CD14-positive monocyte (primary cell): ENCODE measurements around the gene CD44. TPM values are rescaled to one million over a fixed set of nuclear protein-coding genes. Genes with fewer than 3 reads are reported as not detected.
A peak's percentile ranks its signal among the peaks of the same experiment; 100 is the strongest.

Source experiments
- DNase-seq, 3 donors: peaks; one replicate each; pipeline ENCODE4 v3.0.0-alpha.2; 2011 to 2022
- H2AFZ ChIP-seq: 2 replicates; pipeline ENCODE4 v1.6.0; 2012; ENCODE audit warnings: mild to moderate bottlenecking, low read depth, low read length, inconsistent platforms; ENCODE audit not compliant: insufficient read depth, poor library complexity, severe bottlenecking
- H3K27ac ChIP-seq, 2 donors: 1 replicate in 1 of 2; 2 replicates in 1 of 2; pipeline ENCODE4 v1.5.1; 2012 to 2013; ENCODE audit warnings: low read length in 2 of 2, control low read depth in 1 of 2, inconsistent platforms in 1 of 2, low read depth in 1 of 2, mild to moderate bottlenecking in 1 of 2
- H3K27me3 ChIP-seq, 2 donors: one replicate each; pipeline versions ENCODE4 v1.6.0 to v1.6.1; 2011 to 2013; ENCODE audit warnings: low read length in 2 of 2; ENCODE audit not compliant: control insufficient read depth in 2 of 2, insufficient read depth in 2 of 2
- H3K36me3 ChIP-seq, 2 donors: replicated peaks in 1 of 2; 1 replicate in 1 of 2; 2 replicates in 1 of 2; pipeline versions ENCODE4 v1.5.1 to v1.6.1; 2012 to 2013; ENCODE audit warnings: low read length in 2 of 2, control low read depth in 1 of 2, inconsistent platforms in 1 of 2, mild to moderate bottlenecking in 1 of 2; ENCODE audit not compliant: insufficient read depth in 2 of 2, control insufficient read depth in 1 of 2
- H3K4me1 ChIP-seq, 2 donors: 1 replicate in 1 of 2; 2 replicates in 1 of 2; pipeline versions ENCODE4 v1.5.1 to v1.6.1; 2012 to 2013; ENCODE audit warnings: low read length in 2 of 2, control low read depth in 1 of 2, inconsistent platforms in 1 of 2, mild to moderate bottlenecking in 1 of 2, moderate library complexity in 1 of 2; ENCODE audit not compliant: insufficient read depth in 2 of 2, control insufficient read depth in 1 of 2
- H3K4me2 ChIP-seq: replicated peaks from 2 replicates; pipeline ENCODE3; 2012; ENCODE audit warnings: low read length, moderate library complexity, mild to moderate bottlenecking; ENCODE audit not compliant: poor library complexity, severe bottlenecking; ENCODE audit errors: extremely low read depth
- H3K4me3 ChIP-seq, 3 experiments: fragments of 200-600 bp in 1 of 3; sonication (generic) in 1 of 3; replicated peaks in 1 of 3; 1 replicate in 2 of 3; 2 replicates in 1 of 3; pipeline ENCODE4 v1.5.1; 2011 to 2013; ENCODE audit warnings: low read length in 3 of 3, mild to moderate bottlenecking in 3 of 3, control low read depth in 2 of 3, low read depth in 2 of 3, inconsistent platforms in 1 of 3, moderate library complexity in 1 of 3
- H3K79me2 ChIP-seq: 2 replicates; pipeline ENCODE4 v1.6.0; 2012; ENCODE audit warnings: mild to moderate bottlenecking, control low read depth, inconsistent platforms, low read length, moderate library complexity; ENCODE audit not compliant: insufficient read depth
- H3K9ac ChIP-seq: 2 replicates; pipeline ENCODE4 v1.6.0; 2017; ENCODE audit warnings: low read length, mild to moderate bottlenecking; ENCODE audit not compliant: insufficient read depth, poor library complexity, severe bottlenecking
- H3K9me3 ChIP-seq, 2 donors: replicated peaks in 1 of 2; 1 replicate in 1 of 2; 2 replicates in 1 of 2; pipeline versions ENCODE4 v1.5.1 to v1.6.1; 2012 to 2013; ENCODE audit warnings: low read length in 2 of 2, control low read depth in 1 of 2; ENCODE audit not compliant: control insufficient read depth in 1 of 2, insufficient read depth in 1 of 2
- H4K20me1 ChIP-seq: 2 replicates; pipeline ENCODE4 v1.6.0; 2012; ENCODE audit warnings: mild to moderate bottlenecking, low read length, control low read depth, moderate library complexity; ENCODE audit not compliant: insufficient read depth
- H3K27ac Mint-ChIP-seq, 7 donors: one replicate each; pipeline ENCODE4 v1.8.0; 2020; ENCODE audit warnings: mild to moderate bottlenecking in 7 of 7, mixed read lengths in 7 of 7, moderate library complexity in 6 of 7, inconsistent platforms in 2 of 7
- H3K27me3 Mint-ChIP-seq, 3 donors: one replicate each; pipeline ENCODE4 v1.8.0; 2021 to 2022; ENCODE audit warnings: low read depth in 3 of 3, mild to moderate bottlenecking in 3 of 3, mixed read lengths in 3 of 3, moderate library complexity in 3 of 3, inconsistent platforms in 1 of 3
- H3K36me3 Mint-ChIP-seq, 2 donors: one replicate each; pipeline ENCODE4 v1.8.0; 2020; ENCODE audit warnings: mixed read lengths in 2 of 2, inconsistent platforms in 1 of 2, mild to moderate bottlenecking in 1 of 2
- H3K4me1 Mint-ChIP-seq: one replicate; pipeline ENCODE4 v1.8.0; 2020; ENCODE audit warnings: mild to moderate bottlenecking, mixed read lengths
- H3K4me3 Mint-ChIP-seq, 2 donors: one replicate each; pipeline ENCODE4 v1.8.0; 2020; ENCODE audit warnings: mild to moderate bottlenecking in 2 of 2, mixed read lengths in 2 of 2, moderate library complexity in 1 of 2
- H3K9me3 Mint-ChIP-seq, 7 donors: one replicate each; pipeline ENCODE4 v1.8.0; 2020 to 2022; ENCODE audit warnings: mixed read lengths in 7 of 7, mild to moderate bottlenecking in 6 of 7, moderate library complexity in 6 of 7, inconsistent platforms in 2 of 7
- CTCF ChIP-seq: fragments of 200-600 bp; IDR thresholded peaks from one replicate; pipeline ENCODE4 v1.8.0; 2022; ENCODE audit warnings: antibody characterized with exemption, mild to moderate bottlenecking
- WGBS: methylation state at CpG from one replicate; pipeline ENCODE4 v1.1.5; 2013; ENCODE audit warnings: missing lambda C conversion rate; ENCODE audit not compliant: insufficient coverage; 5-methylcytosine and 5-hydroxymethylcytosine counted together
- intact Hi-C, 2 donors: fragments of 100-400 bp; cut with micrococcal nuclease; formaldehyde crosslinking; loops; one replicate each; pipeline versions ENCODE4 v1.15.0 to v1.15.1; 2023
- polyA plus RNA-seq, 3 donors: library from polyadenylated mRNA; depleted of rRNA in 1 of 3; unstranded in 2 of 3; stranded (reverse) in 1 of 3; fragments of 300-500 nt in 2 of 3; fragments of >200 nt in 1 of 3; fragmentation: Illumina TruSeq in 2 of 3; gene quantifications; 1 replicate in 2 of 3; 2 replicates in 1 of 3; pipeline ENCODE4 v1.2.3, GENCODE V29; 2012 to 2021

Gene CD44
- polyA plus RNA-seq, 3 donors: 415 to 866 (median 531) TPM

- Histone ChIP-seq H3K4me2 (no peak overlapping the region), H3K4me1 (peaks cover 8 to 11% of the 10 kb centered on the region in 2 donors), H3K27ac (no peak overlapping the region), H3K9me3 (peaks cover 0 to 10% of the 10 kb centered on the region in 2 donors), H3K9ac (no peak overlapping the region), H3K27me3 (no peaks in the 10 kb centered on the region), H3K4me3 (no peak overlapping the region), H3K36me3 (no peaks in the 10 kb centered on the region), H3K79me2 (no peaks in the 10 kb centered on the region), H2AFZ (no peak overlapping the region), H4K20me1 (no peaks in the 10 kb centered on the region)
- no peaks in the 10 kb centered on the region for H3K36me3 Mint-ChIP-seq
- DNase-seq: no peak
- peaks cover 0 to 11% (median 3%) of the 10 kb centered on the region in 7 donors for H3K9me3 Mint-ChIP-seq
- H3K27ac Mint-ChIP-seq: no peak overlapping the region
- H3K4me1 Mint-ChIP-seq: peaks cover 10% of the 10 kb centered on the region
- WGBS: 45% methylated on average over 2 of the region's 4 CpGs
- TF ChIP-seq CTCF: no peak
- H3K27me3 Mint-ChIP-seq: no peaks in the 10 kb centered on the region
- no peak overlapping the region for H3K4me3 Mint-ChIP-seq
- intact Hi-C loops: loop anchor here in 1 of 2 donors (10.0 kb wide), 1 partner anchor 46 kb away; no protein-coding TSS in a partner anchor
These were observed 109.8 kb downstream of the CD44 start for GRCh38 chr11:35248558-35249323.

GRCh38 chr11:35250192-35250591 lies 111.2 kb downstream of the CD44 start:
- H3K27ac Mint-ChIP-seq: peak overlapping the region in 4 of 7 donors; percentile 8 to 75 (median 58)
- H3K9ac ChIP-seq: no peak overlapping the region
- peaks cover 0 to 11% (median 3%) of the 10 kb centered on the region in 7 donors for H3K9me3 Mint-ChIP-seq

More at GRCh38 chr11:35250192-35250591, 111.2 kb downstream of the CD44 start:
- no peaks in the 10 kb centered on the region for H4K20me1 ChIP-seq
- H3K4me2 ChIP-seq: no peak overlapping the region
- DNase-seq: no peak
- H3K36me3 ChIP-seq: no peaks in the 10 kb centered on the region
- Mint-ChIP-seq H3K4me3 (no peak overlapping the region), H3K27me3 (no peaks in the 10 kb centered on the region), H3K36me3 (no peaks in the 10 kb centered on the region), H3K4me1 (peaks cover 14% of the 10 kb centered on the region)
- H3K27me3 ChIP-seq: no peaks in the 10 kb centered on the region
- H2AFZ ChIP-seq: no peak overlapping the region
- 100% methylated on average over 1 of the region's 4 CpGs for WGBS
- H3K9me3 ChIP-seq: peaks cover 0 to 10% of the 10 kb centered on the region in 2 donors
- peaks cover 8 to 11% of the 10 kb centered on the region in 2 donors for H3K4me1 ChIP-seq
- H3K27ac ChIP-seq: peak overlapping the region in 1 of 2 donors; percentile 9
- H3K4me3 ChIP-seq: no peak overlapping the region
- intact Hi-C loops: no loop called here
- TF ChIP-seq CTCF: no peak
- no peaks in the 10 kb centered on the region for H3K79me2 ChIP-seq
